PC-9 (cell line): ENCODE results near the gene SLC16A14. TPM values are rescaled to one million over a fixed set of nuclear protein-coding genes. Genes with fewer than 3 reads are reported as not detected.

ENCODE experiments used
- BruUV-seq: library from RNA; stranded (reverse); fragments of 400-500 nt; replicated peaks from 2 replicates; lab custom pipeline; 2021; lab: Mats Ljungman, UMichigan
- CTCF ChIA-PET: fragments of 300-600 bp; sonication (Branson Sonifier 250); formaldehyde crosslinking; loops from one replicate; lab custom pipeline; 2022; ENCODE audit warnings: antibody characterized with exemption; lab: Charles Lee
- POLR2A ChIA-PET: fragments of 300-600 bp; sonication (Branson Sonifier 250); formaldehyde crosslinking; loops from one replicate; lab custom pipeline; 2022; ENCODE audit warnings: antibody characterized with exemption; ENCODE audit not compliant: unreplicated experiment; lab: Charles Lee
- DNase-seq, 2 experiments: peaks; one replicate each; pipeline versions ENCODE4 v3.0.0 to v3.0.0-alpha.2; 2015 to 2022; ENCODE audit warnings: mixed read lengths in 1 of 2
- H2AFZ ChIP-seq: fragments of 200-600 bp; sonication (generic); 2 replicates; pipeline ENCODE4 v1.8.1; 2017; ENCODE audit warnings: antibody characterized with exemption
- H3F3A ChIP-seq: fragments of 200-600 bp; sonication (generic); 2 replicates; pipeline ENCODE4 v1.8.1; 2017; ENCODE audit warnings: antibody characterized with exemption, mild to moderate bottlenecking, low read depth; ENCODE audit not compliant: insufficient read depth
- H3K27ac ChIP-seq: fragments of 200-600 bp; sonication (generic); 2 replicates; pipeline ENCODE4 v1.6.1; 2016; ENCODE audit warnings: mixed run types
- H3K27me3 ChIP-seq: fragments of 200-600 bp; sonication (generic); 2 replicates; pipeline ENCODE4 v1.6.1; 2016; ENCODE audit warnings: low read depth, mixed run types; ENCODE audit not compliant: insufficient read depth
- H3K36me3 ChIP-seq: fragments of 200-600 bp; sonication (generic); 2 replicates; pipeline ENCODE4 v1.6.1; 2016; ENCODE audit warnings: low read depth, mixed run types
- H3K4me1 ChIP-seq: fragments of 200-600 bp; sonication (generic); replicated peaks from 2 replicates; pipeline ENCODE4 v1.6.1; 2016; ENCODE audit warnings: mixed run types; ENCODE audit not compliant: insufficient read depth
- H3K4me2 ChIP-seq: fragments of 200-600 bp; sonication (generic); 2 replicates; pipeline ENCODE4 v1.6.1; 2017; ENCODE audit warnings: mixed run types
- H3K4me3 ChIP-seq: fragments of 200-600 bp; sonication (generic); 2 replicates; pipeline ENCODE4 v1.6.1; 2016; ENCODE audit warnings: mixed run types
- H3K79me2 ChIP-seq: fragments of 200-600 bp; sonication (generic); 2 replicates; pipeline ENCODE4 v1.6.1; 2017; ENCODE audit warnings: low read depth, mixed run types
- H3K9me2 ChIP-seq: fragments of 200-600 bp; sonication (generic); 2 replicates; pipeline ENCODE4 v1.8.1; 2017; ENCODE audit warnings: mild to moderate bottlenecking; ENCODE audit not compliant: insufficient read depth
- H3K9me3 ChIP-seq: fragments of 200-600 bp; sonication (generic); 2 replicates; pipeline ENCODE4 v1.8.1; 2016; ENCODE audit warnings: low read depth; ENCODE audit not compliant: insufficient read depth
- H4K20me1 ChIP-seq: fragments of 200-600 bp; sonication (generic); 2 replicates; pipeline ENCODE4 v1.8.1; 2017; ENCODE audit not compliant: insufficient read depth
- CTCF ChIP-seq: fragments of 200-600 bp; sonication (generic); conservative IDR thresholded peaks from 2 replicates; pipeline ENCODE4 v1.6.1; 2017; ENCODE audit warnings: mixed run types, antibody characterized with exemption, mild to moderate bottlenecking, moderate library complexity
- EZH2 ChIP-seq: fragments of 200-600 bp; sonication (generic); IDR thresholded peaks from 2 replicates; pipeline ENCODE4 v1.8.0; 2017; ENCODE audit warnings: antibody characterized with exemption, low read depth
- intact Hi-C: fragments of 100-400 bp; cut with micrococcal nuclease; formaldehyde crosslinking; loops from one replicate; pipeline ENCODE4 v1.10.0; 2022; ENCODE audit not compliant: unreplicated experiment
- total RNA-seq: library from RNA; stranded (reverse); gene quantifications from 2 replicates; pipeline ENCODE4 v1.2.3, GENCODE V29; 2021

The SLC16A14 gene
- total RNA-seq, 1 experiment from 2014 or later = 0.57 TPM

- intact Hi-C loops = no loop called here
- no TSS peak for BruUV-seq
- H2AFZ ChIP-seq = no peak overlapping the region
These were observed 16.5 kb upstream of the SLC16A14 start for GRCh38 chr2:230085201-230085600.

GRCh38 chr2:230077851-230078547, 9.3 kb upstream of the SLC16A14 start:
- TF ChIP-seq EZH2 = no peak
- TF ChIP-seq CTCF = no peak
- H3K27ac ChIP-seq = no peak overlapping the region
- H3K36me3 ChIP-seq = no peaks in the 10 kb centered on the region
- BruUV-seq = no TSS peak
- no peak overlapping the region for H2AFZ ChIP-seq
- POLR2A ChIA-PET = no interaction called here
- H3K9me2 ChIP-seq = no peaks in the 10 kb centered on the region
- intact Hi-C loops = no loop called here
- no peaks in the 10 kb centered on the region for H3F3A ChIP-seq
- H3K79me2 ChIP-seq = no peaks in the 10 kb centered on the region
- H3K4me1 ChIP-seq = no peaks in the 10 kb centered on the region
- no peak overlapping the region for H3K4me3 ChIP-seq
- H4K20me1 ChIP-seq = no peaks in the 10 kb centered on the region
- H3K4me2 ChIP-seq = no peak overlapping the region
- no peaks in the 10 kb centered on the region for H3K9me3 ChIP-seq
- CTCF ChIA-PET = interaction anchor here (0.6 kb wide), 2 partner anchors 12 to 575 kb away, joined by 3 to 4 read pairs; no protein-coding TSS in a partner anchor
- no peak for DNase-seq
- H3K27me3 ChIP-seq = no peaks in the 10 kb centered on the region

More at GRCh38 chr2:230085201-230085600, 16.5 kb upstream of the SLC16A14 start:
- Histone ChIP-seq H3K27ac (no peak overlapping the region), H4K20me1 (no peaks in the 10 kb centered on the region), H3K9me2 (no peaks in the 10 kb centered on the region), H3K27me3 (no peaks in the 10 kb centered on the region), H3K4me3 (no peak overlapping the region), H3K9me3 (no peaks in the 10 kb centered on the region), H3K4me2 (no peak overlapping the region), H3F3A (no peaks in the 10 kb centered on the region), H3K79me2 (no peaks in the 10 kb centered on the region), H3K36me3 (no peaks in the 10 kb centered on the region), H3K4me1 (no peaks in the 10 kb centered on the region)
- no peak for DNase-seq
- TF ChIP-seq CTCF (no peak), EZH2 (no peak)
- CTCF ChIA-PET = no interaction called here
- POLR2A ChIA-PET = no interaction called here

GRCh38 chr2:230076819-230077218, 8.1 kb upstream of the SLC16A14 start:
- DNase-seq = no peak
- ChIA-PET CTCF (no interaction called here), POLR2A (no interaction called here)
- BruUV-seq = no TSS peak
- Histone ChIP-seq H2AFZ (no peak overlapping the region), H3K4me1 (no peaks in the 10 kb centered on the region), H3K79me2 (no peaks in the 10 kb centered on the region), H3K36me3 (no peaks in the 10 kb centered on the region), H3K9me2 (no peaks in the 10 kb centered on the region), H3F3A (no peaks in the 10 kb centered on the region), H3K9me3 (no peaks in the 10 kb centered on the region), H4K20me1 (no peaks in the 10 kb centered on the region), H3K4me3 (no peak overlapping the region), H3K27ac (no peak overlapping the region), H3K4me2 (no peak overlapping the region), H3K27me3 (no peaks in the 10 kb centered on the region)
- TF ChIP-seq CTCF = no peak
- no peak for TF ChIP-seq EZH2
- intact Hi-C loops = no loop called here
